Mucosa of descending colon (tissue), 3 donors: ENCODE measurements around the gene NINJ2. TPM values are rescaled to one million over a fixed set of nuclear protein-coding genes. Genes with fewer than 3 reads are reported as not detected.

Source experiments
- ATAC-seq: fragments of 200-7000 bp; cut with Tn5 transposase; one replicate; pipeline ENCODE4 v1.9.1; 2020; ENCODE audit warnings: mild to moderate bottlenecking, moderate library complexity
- DNase-seq, 3 donors: peaks; one replicate each; pipeline ENCODE4 v3.0.0-alpha.2; 2020
- H3K36me3 ChIP-seq: fragments of 200-600 bp; one replicate; pipeline ENCODE4 v1.8.0; 2021; ENCODE audit warnings: low read depth, mild to moderate bottlenecking
- H3K4me1 ChIP-seq: fragments of 200-600 bp; one replicate; pipeline ENCODE4 v1.8.0; 2021; ENCODE audit warnings: low read depth, mild to moderate bottlenecking
- H3K4me3 ChIP-seq: fragments of 200-600 bp; one replicate; pipeline ENCODE4 v1.8.0; 2021; ENCODE audit warnings: mild to moderate bottlenecking
- H3K9me3 ChIP-seq: fragments of 200-600 bp; one replicate; pipeline ENCODE4 v1.8.0; 2021; ENCODE audit warnings: mild to moderate bottlenecking
- intact Hi-C, 2 donors: fragments of 100-400 bp; cut with DNase I in 1 of 2; cut with micrococcal nuclease in 1 of 2; formaldehyde crosslinking; loops; one replicate each; pipeline versions ENCODE4 v1.11.0 to v1.11.1; 2022; cut with DNase I, micrococcal nuclease
- total RNA-seq, 3 donors: library from RNA; stranded (reverse); fragmentation: NEBNext Ultra II Directional in 2 of 3; extraction: Animal tissue kit (Norgen Biotek cat#: 25700) in 2 of 3; gene quantifications; one replicate each; pipeline versions ENCODE4 v1.2.1 to v1.2.4, GENCODE V29; 2021 to 2023
- TF ChIP-seq, protein P1 (sequence below): fragments of 200-600 bp; IDR thresholded peaks from one replicate; pipeline ENCODE4 v1.8.0; 2022; ENCODE audit warnings: antibody characterized with exemption, mild to moderate bottlenecking
- donor health status: DM: no; HTN: no; CAD: no; lungs with moderate emphysema.
- donor health status: DM: no; HTN: no; CAD: no.
- donor health status: DM: no; HTN: yes; CAD: no.

Gene NINJ2
- total RNA-seq, 3 donors from 2014 or later: 3.6 to 5.2 (median 3.8) TPM

GRCh38 chr12:662566-663292, 516 bp downstream of the NINJ2 start:
- Histone ChIP-seq H3K9me3 (no peaks in the 10 kb centered on the region), H3K4me3 (no peak overlapping the region), H3K36me3 (no peaks in the 10 kb centered on the region), H3K4me1 (no peaks in the 10 kb centered on the region)
- ATAC-seq (peak; percentile 30), DNase-seq (no peak)
- intact Hi-C loops: no loop called here
- TF ChIP-seq, protein P1, sequence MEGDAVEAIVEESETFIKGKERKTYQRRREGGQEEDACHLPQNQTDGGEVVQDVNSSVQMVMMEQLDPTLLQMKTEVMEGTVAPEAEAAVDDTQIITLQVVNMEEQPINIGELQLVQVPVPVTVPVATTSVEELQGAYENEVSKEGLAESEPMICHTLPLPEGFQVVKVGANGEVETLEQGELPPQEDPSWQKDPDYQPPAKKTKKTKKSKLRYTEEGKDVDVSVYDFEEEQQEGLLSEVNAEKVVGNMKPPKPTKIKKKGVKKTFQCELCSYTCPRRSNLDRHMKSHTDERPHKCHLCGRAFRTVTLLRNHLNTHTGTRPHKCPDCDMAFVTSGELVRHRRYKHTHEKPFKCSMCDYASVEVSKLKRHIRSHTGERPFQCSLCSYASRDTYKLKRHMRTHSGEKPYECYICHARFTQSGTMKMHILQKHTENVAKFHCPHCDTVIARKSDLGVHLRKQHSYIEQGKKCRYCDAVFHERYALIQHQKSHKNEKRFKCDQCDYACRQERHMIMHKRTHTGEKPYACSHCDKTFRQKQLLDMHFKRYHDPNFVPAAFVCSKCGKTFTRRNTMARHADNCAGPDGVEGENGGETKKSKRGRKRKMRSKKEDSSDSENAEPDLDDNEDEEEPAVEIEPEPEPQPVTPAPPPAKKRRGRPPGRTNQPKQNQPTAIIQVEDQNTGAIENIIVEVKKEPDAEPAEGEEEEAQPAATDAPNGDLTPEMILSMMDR: no peak

DNA sequence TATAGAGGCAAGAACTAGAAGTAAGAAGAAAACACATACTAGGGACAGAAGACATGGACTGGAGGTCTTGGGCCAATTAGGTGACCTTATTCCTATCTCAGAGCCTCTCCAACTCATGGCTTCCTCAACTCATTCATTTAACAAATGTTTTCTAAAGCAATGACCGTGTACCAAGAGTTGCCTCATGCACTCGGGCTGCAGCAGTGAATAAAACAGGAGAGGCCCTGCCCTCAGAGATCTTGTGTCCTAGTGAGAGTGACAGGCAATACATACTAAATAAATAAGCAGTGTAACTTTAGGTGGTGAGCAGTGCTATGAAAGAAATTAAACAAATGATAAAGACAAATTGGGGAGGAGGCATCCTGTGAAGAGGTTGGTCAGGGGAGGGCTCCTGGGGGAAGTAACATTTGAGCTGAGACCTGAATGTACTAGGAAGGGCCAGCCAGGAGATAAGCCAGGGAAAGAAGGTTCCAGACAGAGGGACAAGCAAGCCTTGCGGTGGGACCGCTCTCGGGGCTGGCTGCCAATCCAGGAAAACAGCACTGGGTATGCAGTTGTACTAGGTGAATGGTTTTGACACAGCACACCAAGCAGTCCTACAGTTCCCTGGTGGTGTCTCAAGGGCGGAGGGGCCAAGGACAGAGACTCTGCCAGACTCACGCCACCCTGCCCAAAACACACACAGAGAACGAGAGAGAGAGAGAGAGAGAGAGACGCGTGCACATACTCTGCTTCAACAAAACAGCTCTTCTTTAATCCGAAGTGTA, 1.3 kb downstream of the NINJ2 start:
- Histone ChIP-seq H3K4me3 (no peak overlapping the region), H3K36me3 (no peaks in the 10 kb centered on the region), H3K9me3 (no peaks in the 10 kb centered on the region), H3K4me1 (no peaks in the 10 kb centered on the region)
- ATAC-seq: no peak
- DNase-seq: no peak
- intact Hi-C loops: no loop called here
- TF ChIP-seq, protein P1: no peak

- no peak for DNase-seq
- intact Hi-C loops: no loop called here
- H3K36me3 ChIP-seq: no peaks in the 10 kb centered on the region
- H3K4me1 ChIP-seq: no peaks in the 10 kb centered on the region
- TF ChIP-seq, protein P1: no peak
- no peak overlapping the region for H3K4me3 ChIP-seq
- ATAC-seq: no peak
- H3K9me3 ChIP-seq: no peaks in the 10 kb centered on the region
Observed at GRCh38 chr12:659090-659683, 4.1 kb downstream of the NINJ2 start.

DNA sequence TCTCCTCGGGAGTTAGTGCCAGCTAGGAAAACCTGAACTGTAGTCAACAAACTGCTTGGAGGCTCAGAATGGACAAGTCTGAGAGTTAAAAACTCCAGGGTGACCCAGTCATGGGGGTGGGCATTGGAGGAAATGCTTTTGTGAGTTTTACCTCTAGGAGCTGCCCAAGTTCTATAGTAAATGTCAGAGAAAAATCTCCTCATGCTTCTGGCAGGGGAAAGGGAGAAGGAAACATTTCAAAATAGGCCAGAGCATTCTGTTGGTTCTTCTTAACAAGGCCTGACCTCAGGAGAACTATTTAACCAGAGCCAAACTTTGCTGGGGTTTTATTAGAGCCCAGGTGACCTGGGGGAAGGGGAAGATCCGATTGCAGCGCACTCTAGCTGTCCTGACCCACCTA, 12.3 kb downstream of the NINJ2 start:
- TF ChIP-seq, protein P1: no peak
- ATAC-seq: no peak
- H3K4me1 ChIP-seq: no peaks in the 10 kb centered on the region
- intact Hi-C loops: no loop called here
- no peak for DNase-seq
- H3K36me3 ChIP-seq: no peaks in the 10 kb centered on the region
- H3K9me3 ChIP-seq: no peaks in the 10 kb centered on the region
- no peak overlapping the region for H3K4me3 ChIP-seq

GRCh38 chr12:647385-648085, 15.7 kb downstream of the NINJ2 start:
- intact Hi-C loops: no loop called here
- no peak for ATAC-seq
- H3K9me3 ChIP-seq: no peaks in the 10 kb centered on the region
- H3K4me1 ChIP-seq: no peaks in the 10 kb centered on the region
- H3K36me3 ChIP-seq: no peaks in the 10 kb centered on the region
- no peak for DNase-seq
- TF ChIP-seq, protein P1: no peak
- H3K4me3 ChIP-seq: no peak overlapping the region
